ENCODE data around the gene HTD2.

DNA sequence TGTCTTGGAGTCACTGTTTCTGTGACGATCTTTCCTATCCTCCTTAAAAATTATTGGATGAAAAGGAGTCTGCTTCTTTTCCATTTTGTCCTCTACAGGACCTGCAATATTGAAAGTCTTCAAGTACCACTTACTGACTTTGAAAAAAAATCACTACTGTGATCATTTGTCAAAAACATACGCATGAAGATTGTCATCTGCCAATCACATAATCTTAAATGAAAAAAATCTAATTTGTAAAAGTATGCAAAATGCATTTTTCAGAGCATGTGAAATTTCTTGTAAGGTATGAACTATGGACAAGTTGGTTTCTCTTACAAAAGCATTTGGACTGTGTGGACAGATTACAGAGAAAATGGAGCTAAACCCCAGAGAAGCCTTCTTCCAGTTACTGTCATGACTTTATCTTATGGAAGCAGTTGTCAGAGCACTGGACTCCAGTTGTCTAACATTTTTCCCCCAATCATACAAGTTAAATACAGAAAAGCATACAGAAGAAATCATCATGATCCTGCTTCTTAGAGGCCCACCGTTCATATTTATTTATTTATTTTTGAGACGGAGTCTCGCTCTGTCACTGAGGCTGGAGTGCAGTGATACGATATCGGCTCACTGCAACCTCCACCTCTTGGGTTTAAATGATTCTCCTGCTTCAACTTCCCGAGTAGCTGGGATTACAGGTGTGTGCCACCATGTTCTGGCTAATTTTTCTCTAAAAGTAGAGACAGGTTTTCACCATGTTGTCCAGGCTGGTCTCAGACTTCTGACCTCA is 23.0 kb downstream of the HTD2 start:
- TF ChIP-seq EZH2 (IDR thresholded peaks at IDR 0.05; ENCODE audit: borderline replicate concordance, insufficient read depth, low read depth, low read length, poor library complexity, severe bottlenecking): no peak
- TF ChIP-seq, protein P1, sequence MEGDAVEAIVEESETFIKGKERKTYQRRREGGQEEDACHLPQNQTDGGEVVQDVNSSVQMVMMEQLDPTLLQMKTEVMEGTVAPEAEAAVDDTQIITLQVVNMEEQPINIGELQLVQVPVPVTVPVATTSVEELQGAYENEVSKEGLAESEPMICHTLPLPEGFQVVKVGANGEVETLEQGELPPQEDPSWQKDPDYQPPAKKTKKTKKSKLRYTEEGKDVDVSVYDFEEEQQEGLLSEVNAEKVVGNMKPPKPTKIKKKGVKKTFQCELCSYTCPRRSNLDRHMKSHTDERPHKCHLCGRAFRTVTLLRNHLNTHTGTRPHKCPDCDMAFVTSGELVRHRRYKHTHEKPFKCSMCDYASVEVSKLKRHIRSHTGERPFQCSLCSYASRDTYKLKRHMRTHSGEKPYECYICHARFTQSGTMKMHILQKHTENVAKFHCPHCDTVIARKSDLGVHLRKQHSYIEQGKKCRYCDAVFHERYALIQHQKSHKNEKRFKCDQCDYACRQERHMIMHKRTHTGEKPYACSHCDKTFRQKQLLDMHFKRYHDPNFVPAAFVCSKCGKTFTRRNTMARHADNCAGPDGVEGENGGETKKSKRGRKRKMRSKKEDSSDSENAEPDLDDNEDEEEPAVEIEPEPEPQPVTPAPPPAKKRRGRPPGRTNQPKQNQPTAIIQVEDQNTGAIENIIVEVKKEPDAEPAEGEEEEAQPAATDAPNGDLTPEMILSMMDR (IDR thresholded peaks at IDR 0.05): no peak

Data from B cell (primary cell).